Measurements from ENCODE around the gene CCDC106. TPM values are rescaled to one million over a fixed set of nuclear protein-coding genes. Genes with fewer than 3 reads are reported as not detected.
A peak's percentile ranks its signal among the peaks of the same experiment; 100 is the strongest.

The CCDC106 gene
- total and polyA plus RNA-seq, 2 of the 4 experiments (the other 2 are of a cell fraction) = 2.3 to 13.6 TPM

- Histone ChIP-seq H4K5ac (ENCODE audit: low read depth, low read length) (peak overlapping the region; percentile 64), H3K9me3 (ENCODE audit: control insufficient read depth, insufficient read depth, low read length) (no peaks in the 10 kb centered on the region), H3K18ac (ENCODE audit: low read depth, low read length) (peak overlapping the region; percentile 40), H4K91ac (ENCODE audit: insufficient read depth, low read depth, low read length) (peak overlapping the region; percentile 80), H4K20me1 (ENCODE audit: insufficient read depth, low read length) (peaks cover 43% of the 10 kb centered on the region), H2AK9ac (replicated peaks; ENCODE audit: low read depth, low read length, poor library complexity) (peak overlapping the region; percentile 99), H3K23ac (ENCODE audit: low read depth, low read length) (peak overlapping the region; percentile 68; the same call in 1 of the 2 replicates), H2AK5ac (ENCODE audit: low read depth, low read length) (peak overlapping the region; percentile 53), H3K9ac (ENCODE audit: low read depth, low read length) (peak overlapping the region; percentile 86), H3K56ac (ENCODE audit: extremely low read depth, insufficient read depth, low read length) (peak overlapping the region; percentile 97), H3K36me3 (ENCODE audit: control insufficient read depth, insufficient read depth, low read length) (peaks cover 8% of the 10 kb centered on the region), H3K27ac (ENCODE audit: insufficient read depth, low read length) (peak overlapping the region; percentile 89), H2BK15ac (ENCODE audit: low read depth, low read length) (no peak overlapping the region; the same call in 2 of the 3 replicates), H4K8ac (ENCODE audit: low read depth in 2 of 2, low read length in 2 of 2) (peak overlapping the region; percentile 93 to 98), H2BK120ac (ENCODE audit: low read depth, low read length) (peak overlapping the region; percentile 62; the same call in 1 of the 2 replicates), H3K4me2 (ENCODE audit: low read depth, low read length) (peak overlapping the region; percentile 35), H3K14ac (replicated peaks; ENCODE audit: low read depth, low read length) (peak overlapping the region; percentile 95), H3K4me1 (ENCODE audit: control insufficient read depth, insufficient read depth, low read length) (peaks cover 14% of the 10 kb centered on the region), H2AFZ (replicated peaks; ENCODE audit: low read length, poor library complexity) (peak overlapping the region; percentile 98), H2BK20ac (ENCODE audit: low read depth, low read length) (no peak overlapping the region), H2BK5ac (ENCODE audit: low read depth, low read length, poor library complexity, severe bottlenecking) (peak overlapping the region; percentile 82), H3K27me3 (ENCODE audit: control insufficient read depth, insufficient read depth, low read length) (no peaks in the 10 kb centered on the region), H3K9me1 (ENCODE audit: insufficient read depth, low read length) (peaks cover 13% of the 10 kb centered on the region), H3K4ac (ENCODE audit: low read depth, low read length) (peak overlapping the region; percentile 91), H3K79me1 (ENCODE audit: low read depth in 1 of 2, low read length in 2 of 2) (peaks cover under 1 to 14% of the 10 kb centered on the region in 2 experiments; a peak in 2 of 4 replicates), H3K4me3 (ENCODE audit: insufficient read depth, low read depth, low read length) (peak overlapping the region; percentile 71)
- intact Hi-C loops (cut with micrococcal nuclease) (loop anchor here (2.0 kb wide), 1 partner anchor 21 kb away; the partner anchor contains the start of gene EPN1), in situ Hi-C loops (cut with MboI; ENCODE audit: low sequenced_read_pairs) (loop anchor here (25.0 kb wide), 2 partner anchors 1191 to 1516 kb away; partner anchors contain the start of genes CDC42EP5, CNOT3 and LENG9), dilution Hi-C loops (cut with HindIII; ENCODE audit: low sequenced_read_pairs, unreplicated experiment) (no loop called here)
- WGBS, 2 experiments (ENCODE audit: extremely low coverage in 2 of 2, insufficient read length in 1 of 2) = 1% methylated on average over 37 of the region's 57 CpGs; no CpG with 5 or more reads in 1 of the 2 experiments
- ChIA-PET CTCF (interaction anchor here (0.6 to 1.1 kb wide), 7 partner anchors 12 to 1518 kb away, joined by 3 to 5 read pairs (median 3); no protein-coding TSS in a partner anchor), POLR2A (ENCODE audit: unreplicated experiment) (interaction anchor here (0.6 to 1.1 kb wide), 7 partner anchors 10 to 1785 kb away, joined by 3 to 10 read pairs (median 6); no protein-coding TSS in a partner anchor)
- DNase-seq (peak; percentile 99), ATAC-seq (ENCODE audit: low read depth) (peak; percentile 57)
- no TSS peak for BruUV-seq (replicated peaks)
- TF ChIP-seq CEBPB (IDR thresholded peaks at IDR 0.05; ENCODE audit: low read depth, low read length) (no peak), POLR2A (IDR thresholded peaks at IDR 0.05; ENCODE audit: low read depth, low read length) (peak; percentile 70; the same call in 1 of the 2 replicates), RCOR1 (IDR thresholded peaks at IDR 0.05; ENCODE audit: insufficient replicate concordance, low read length) (no peak), RAD21 (IDR thresholded peaks at IDR 0.05; ENCODE audit: low read length) (peak; percentile 73), NFE2L2 (IDR thresholded peaks at IDR 0.05; ENCODE audit: low read depth, low read length) (no peak), BHLHE40 (IDR thresholded peaks at IDR 0.05; ENCODE audit: low read depth, low read length) (peak; percentile 42; the same call in 1 of the 2 replicates), MAFK (IDR thresholded peaks at IDR 0.05; ENCODE audit: low read depth, low read length) (peak; percentile 4; the same call in 1 of the 2 replicates), FOS (IDR thresholded peaks at IDR 0.05; ENCODE audit: low read depth, low read length) (no peak), MAZ (IDR thresholded peaks at IDR 0.05; ENCODE audit: borderline replicate concordance, low read depth, low read length) (peak; percentile 25; the same call in 1 of the 2 replicates), RFX5 (IDR thresholded peaks at IDR 0.05; ENCODE audit: low read depth, low read length) (0 out of 2 replicates have a peak, but pooled peaks have one; percentile 17)
- TF ChIP-seq, protein P1, sequence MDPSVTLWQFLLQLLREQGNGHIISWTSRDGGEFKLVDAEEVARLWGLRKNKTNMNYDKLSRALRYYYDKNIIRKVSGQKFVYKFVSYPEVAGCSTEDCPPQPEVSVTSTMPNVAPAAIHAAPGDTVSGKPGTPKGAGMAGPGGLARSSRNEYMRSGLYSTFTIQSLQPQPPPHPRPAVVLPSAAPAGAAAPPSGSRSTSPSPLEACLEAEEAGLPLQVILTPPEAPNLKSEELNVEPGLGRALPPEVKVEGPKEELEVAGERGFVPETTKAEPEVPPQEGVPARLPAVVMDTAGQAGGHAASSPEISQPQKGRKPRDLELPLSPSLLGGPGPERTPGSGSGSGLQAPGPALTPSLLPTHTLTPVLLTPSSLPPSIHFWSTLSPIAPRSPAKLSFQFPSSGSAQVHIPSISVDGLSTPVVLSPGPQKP (IDR thresholded peaks at IDR 0.05; ENCODE audit: borderline replicate concordance, low read depth, low read length) = peak; percentile 70; the same call in 1 of the 2 replicates
- TF ChIP-seq, protein P2, sequence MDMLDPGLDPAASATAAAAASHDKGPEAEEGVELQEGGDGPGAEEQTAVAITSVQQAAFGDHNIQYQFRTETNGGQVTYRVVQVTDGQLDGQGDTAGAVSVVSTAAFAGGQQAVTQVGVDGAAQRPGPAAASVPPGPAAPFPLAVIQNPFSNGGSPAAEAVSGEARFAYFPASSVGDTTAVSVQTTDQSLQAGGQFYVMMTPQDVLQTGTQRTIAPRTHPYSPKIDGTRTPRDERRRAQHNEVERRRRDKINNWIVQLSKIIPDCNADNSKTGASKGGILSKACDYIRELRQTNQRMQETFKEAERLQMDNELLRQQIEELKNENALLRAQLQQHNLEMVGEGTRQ (IDR thresholded peaks at IDR 0.05; ENCODE audit: low read depth, low read length) = no peak
- TF ChIP-seq, protein P3, sequence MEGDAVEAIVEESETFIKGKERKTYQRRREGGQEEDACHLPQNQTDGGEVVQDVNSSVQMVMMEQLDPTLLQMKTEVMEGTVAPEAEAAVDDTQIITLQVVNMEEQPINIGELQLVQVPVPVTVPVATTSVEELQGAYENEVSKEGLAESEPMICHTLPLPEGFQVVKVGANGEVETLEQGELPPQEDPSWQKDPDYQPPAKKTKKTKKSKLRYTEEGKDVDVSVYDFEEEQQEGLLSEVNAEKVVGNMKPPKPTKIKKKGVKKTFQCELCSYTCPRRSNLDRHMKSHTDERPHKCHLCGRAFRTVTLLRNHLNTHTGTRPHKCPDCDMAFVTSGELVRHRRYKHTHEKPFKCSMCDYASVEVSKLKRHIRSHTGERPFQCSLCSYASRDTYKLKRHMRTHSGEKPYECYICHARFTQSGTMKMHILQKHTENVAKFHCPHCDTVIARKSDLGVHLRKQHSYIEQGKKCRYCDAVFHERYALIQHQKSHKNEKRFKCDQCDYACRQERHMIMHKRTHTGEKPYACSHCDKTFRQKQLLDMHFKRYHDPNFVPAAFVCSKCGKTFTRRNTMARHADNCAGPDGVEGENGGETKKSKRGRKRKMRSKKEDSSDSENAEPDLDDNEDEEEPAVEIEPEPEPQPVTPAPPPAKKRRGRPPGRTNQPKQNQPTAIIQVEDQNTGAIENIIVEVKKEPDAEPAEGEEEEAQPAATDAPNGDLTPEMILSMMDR (conservative IDR thresholded peaks at IDR 0.05; ENCODE audit: low read depth, low read length) = peak; percentile 100
Measured at GRCh38 chr19:55653651-55654322, 5.8 kb downstream of the CCDC106 start.

Measured in IMR-90 (cell line).